ENCODE data around the gene STIMATE. TPM values are rescaled to one million over a fixed set of nuclear protein-coding genes. Genes with fewer than 3 reads are reported as not detected.

The STIMATE gene
- total RNA-seq, 1 donor, result 15.1 TPM

- no peak for TF ChIP-seq CTCF (IDR thresholded peaks at IDR 0.05; ENCODE audit: insufficient read depth, low read depth, low read length)
- DNase-seq (ENCODE audit: low read depth), result no peak
- H3K4me3 ChIP-seq (ENCODE audit: low read depth, low read length), result peak overlapping the region; percentile 84
Observed at GRCh38 chr3:52896151-52896550, 1.2 kb downstream of the STIMATE start.

- DNase-seq (ENCODE audit: low read depth), result no peak
- TF ChIP-seq CTCF (IDR thresholded peaks at IDR 0.05; ENCODE audit: insufficient read depth, low read depth, low read length), result no peak
- no peak overlapping the region for H3K4me3 ChIP-seq (ENCODE audit: low read depth, low read length)
Observed at GRCh38 chr3:52895418-52895817, 1.9 kb downstream of the STIMATE start.

GRCh38 chr3:52894756-52895155 lies 2.6 kb downstream of the STIMATE start:
- TF ChIP-seq CTCF (IDR thresholded peaks at IDR 0.05; ENCODE audit: insufficient read depth, low read depth, low read length), result no peak
- H3K4me3 ChIP-seq (ENCODE audit: low read depth, low read length), result no peak overlapping the region
- DNase-seq (ENCODE audit: low read depth), result no peak

GRCh38 chr3:52893723-52894122 lies 3.6 kb downstream of the STIMATE start:
- H3K4me3 ChIP-seq (ENCODE audit: low read depth, low read length), result no peak overlapping the region
- DNase-seq (ENCODE audit: low read depth), result no peak
- TF ChIP-seq CTCF (IDR thresholded peaks at IDR 0.05; ENCODE audit: insufficient read depth, low read depth, low read length), result no peak

GRCh38 chr3:52892625-52893311 lies 4.6 kb downstream of the STIMATE start:
- peak; percentile 14 for TF ChIP-seq CTCF (IDR thresholded peaks at IDR 0.05; ENCODE audit: insufficient read depth, low read depth, low read length)
- peak overlapping the region; percentile 45 for H3K4me3 ChIP-seq (ENCODE audit: low read depth, low read length)
- DNase-seq (ENCODE audit: low read depth), result peak; percentile 65

GRCh38 chr3:52892290-52892624 lies 5.1 kb downstream of the STIMATE start:
- no peak for DNase-seq (ENCODE audit: low read depth)
- no peak for TF ChIP-seq CTCF (IDR thresholded peaks at IDR 0.05; ENCODE audit: insufficient read depth, low read depth, low read length)
- H3K4me3 ChIP-seq (ENCODE audit: low read depth, low read length), result no peak overlapping the region

- TF ChIP-seq CTCF (IDR thresholded peaks at IDR 0.05; ENCODE audit: insufficient read depth, low read depth, low read length), result no peak
- H3K4me3 ChIP-seq (ENCODE audit: low read depth, low read length), result no peak overlapping the region
- DNase-seq (ENCODE audit: low read depth), result peak; percentile 76
Observed at GRCh38 chr3:52891615-52892081, 5.7 kb downstream of the STIMATE start.

All from fibroblast of villous mesenchyme (primary cell).